ENCODE measurements around the gene KIAA1328.
"Not testable (repeated sequence)": the region's sequence is repeated elsewhere in the genome, so short reads cannot be mapped to it uniquely, and the experiment has no call there.

Gene KIAA1328

GRCh38 chr18:36887114-36887513, 58.2 kb downstream of the KIAA1328 start:
- DNase-seq = no peak

- no peak for DNase-seq
Observed at GRCh38 chr18:36887864-36888263, 58.9 kb downstream of the KIAA1328 start.

- no peak for DNase-seq
Observed at GRCh38 chr18:36888778-36889177, 59.9 kb downstream of the KIAA1328 start.

GRCh38 chr18:36889321-36889720, 60.4 kb downstream of the KIAA1328 start:
- no peak for DNase-seq

GRCh38 chr18:36889742-36890141, 60.8 kb downstream of the KIAA1328 start:
- DNase-seq = no peak

DNA sequence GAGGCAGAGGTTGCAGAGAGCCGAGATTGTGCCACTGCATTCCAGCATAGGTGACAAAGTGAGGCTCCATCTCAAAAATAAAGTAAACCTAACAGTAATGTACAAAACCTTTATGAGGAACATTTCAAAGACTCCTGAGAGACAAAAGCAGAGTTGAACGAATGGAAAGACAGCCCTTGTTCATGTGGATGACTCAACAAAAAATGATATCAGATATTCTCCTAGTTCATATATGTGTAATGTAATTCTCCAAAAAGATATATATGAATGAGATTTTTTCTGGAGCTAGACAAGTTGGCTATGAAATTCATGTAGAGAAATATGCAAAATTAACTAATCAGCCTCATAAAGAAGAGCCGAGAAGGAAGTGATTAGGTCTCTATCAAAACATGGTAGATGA, 61.7 kb downstream of the KIAA1328 start:
- no peak for DNase-seq

GRCh38 chr18:36893227-36893626, 64.3 kb downstream of the KIAA1328 start:
- no peak for DNase-seq

- no peak for DNase-seq
Observed at GRCh38 chr18:36895606-36896005, 66.7 kb downstream of the KIAA1328 start.

- no peak for DNase-seq
Observed at GRCh38 chr18:36897253-36897652, 68.3 kb downstream of the KIAA1328 start.

DNA sequence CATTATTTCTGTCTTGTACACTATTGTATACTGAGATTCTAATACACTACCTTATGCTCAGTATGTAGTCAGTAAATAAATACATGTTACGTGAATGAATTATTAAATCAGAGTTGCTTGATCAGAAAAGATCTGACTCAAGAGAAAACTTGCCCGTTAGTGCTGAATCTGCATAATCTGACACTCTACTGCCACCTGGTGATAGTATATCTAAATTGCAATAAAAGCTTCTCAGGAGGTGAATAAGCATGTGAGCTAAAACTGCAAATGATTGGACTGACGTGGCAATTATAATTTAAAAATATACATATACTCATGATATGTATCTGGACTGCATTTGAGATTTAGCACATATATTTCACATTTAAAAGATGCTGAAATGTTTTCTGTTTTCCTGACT, 70.4 kb downstream of the KIAA1328 start:
- DNase-seq = no peak

GRCh38 chr18:36900466-36900865, 71.5 kb downstream of the KIAA1328 start:
- no peak for DNase-seq

DNA sequence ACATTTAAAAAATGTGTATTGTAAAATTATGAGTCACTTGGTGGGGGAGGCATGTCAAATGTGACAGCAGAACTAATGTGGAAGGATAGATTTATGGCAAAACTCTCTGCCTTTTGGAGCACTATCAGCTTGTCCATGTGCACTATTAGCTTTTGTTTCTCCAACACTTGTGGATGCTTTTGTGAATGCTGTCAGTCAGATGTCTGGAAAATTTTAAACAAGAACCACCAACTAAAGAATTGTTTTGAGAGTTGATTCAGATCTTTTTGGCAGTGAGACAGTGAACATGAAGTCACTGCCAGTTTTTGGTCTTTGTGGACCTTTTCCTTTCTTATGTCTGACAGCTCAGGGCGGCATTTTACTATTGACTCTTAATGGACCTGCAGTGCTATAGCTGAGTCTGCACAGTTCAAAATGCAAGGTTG, 72.4 kb downstream of the KIAA1328 start:
- no peak for DNase-seq

DNA sequence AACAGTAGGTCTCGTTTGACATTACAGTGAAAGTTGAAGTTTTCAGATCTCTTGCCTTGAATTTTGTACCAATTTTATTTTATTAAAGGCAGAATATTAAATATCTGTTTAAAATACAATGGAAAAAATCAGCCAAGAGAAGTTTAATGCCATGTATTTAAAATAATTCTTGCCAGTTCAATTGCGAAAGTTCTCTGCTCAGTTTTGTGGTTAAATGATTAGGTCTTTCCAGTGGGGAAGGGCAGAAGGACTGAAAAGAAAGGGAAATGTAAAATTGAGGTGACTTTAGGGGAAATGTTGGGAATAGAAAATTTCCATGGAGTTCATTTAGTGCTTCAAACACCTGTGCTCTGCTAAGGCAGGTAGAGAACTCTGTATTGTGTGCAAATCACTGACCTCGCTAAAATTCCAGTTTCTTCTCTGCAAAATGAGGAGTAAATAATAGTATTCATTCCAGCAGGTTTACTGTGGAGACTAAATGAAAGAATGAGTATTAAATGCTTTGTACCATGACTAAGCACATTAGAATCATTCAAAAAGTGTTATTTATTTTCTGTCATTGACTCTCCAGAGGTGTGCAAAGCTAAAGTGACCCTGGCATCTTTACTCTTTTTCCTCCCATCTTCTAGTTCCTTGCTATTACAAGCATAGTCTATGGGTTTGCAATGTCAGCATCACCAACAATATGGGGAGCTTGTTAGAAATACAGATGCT, 74.4 kb downstream of the KIAA1328 start:
- DNase-seq = no peak

- DNase-seq = no peak
Observed at GRCh38 chr18:36905571-36905970, 76.6 kb downstream of the KIAA1328 start.

- DNase-seq = not testable (repeated sequence)
Observed at GRCh38 chr18:36909282-36909681, 80.4 kb downstream of the KIAA1328 start.

DNA sequence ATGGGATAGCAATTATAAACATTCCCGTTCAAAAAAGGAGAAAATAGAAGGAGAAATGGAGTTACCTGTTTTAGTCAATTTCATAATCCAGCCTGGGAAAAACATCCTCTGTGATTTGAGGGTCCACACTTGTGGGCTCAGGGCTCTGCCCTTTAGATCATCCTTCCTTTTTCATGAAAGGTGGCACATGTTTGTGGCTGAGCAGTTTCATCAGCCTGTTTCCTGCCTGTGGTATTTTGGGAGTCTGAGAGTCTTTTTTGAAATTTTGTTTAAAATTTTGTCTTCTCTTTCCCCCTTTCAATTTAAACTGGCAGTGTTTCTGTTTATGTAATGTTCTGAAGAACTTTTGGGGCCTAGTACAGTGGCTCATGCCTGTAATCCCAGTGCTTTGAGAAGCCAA, 84.0 kb downstream of the KIAA1328 start:
- no peak for DNase-seq

DNA sequence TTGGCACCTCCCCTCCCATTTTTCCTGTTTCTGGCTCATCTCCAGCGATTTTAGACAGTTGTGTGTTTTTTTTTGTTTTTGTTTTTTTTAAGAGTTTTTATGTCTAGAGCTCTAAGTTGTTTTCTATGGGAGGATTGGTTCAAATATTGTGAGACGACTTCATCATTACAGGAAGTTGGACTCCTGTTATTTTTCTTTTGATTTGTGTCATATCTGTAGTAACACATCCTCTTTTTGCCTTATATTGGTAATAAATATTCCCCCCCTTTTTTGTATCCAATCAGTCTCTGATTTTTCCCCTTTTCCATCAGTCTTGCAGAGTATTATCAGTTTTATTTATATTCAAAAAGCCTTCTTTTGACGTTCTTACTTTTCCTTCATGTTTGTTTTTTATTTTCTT, 89.0 kb downstream of the KIAA1328 start:
- DNase-seq = no peak

DNA sequence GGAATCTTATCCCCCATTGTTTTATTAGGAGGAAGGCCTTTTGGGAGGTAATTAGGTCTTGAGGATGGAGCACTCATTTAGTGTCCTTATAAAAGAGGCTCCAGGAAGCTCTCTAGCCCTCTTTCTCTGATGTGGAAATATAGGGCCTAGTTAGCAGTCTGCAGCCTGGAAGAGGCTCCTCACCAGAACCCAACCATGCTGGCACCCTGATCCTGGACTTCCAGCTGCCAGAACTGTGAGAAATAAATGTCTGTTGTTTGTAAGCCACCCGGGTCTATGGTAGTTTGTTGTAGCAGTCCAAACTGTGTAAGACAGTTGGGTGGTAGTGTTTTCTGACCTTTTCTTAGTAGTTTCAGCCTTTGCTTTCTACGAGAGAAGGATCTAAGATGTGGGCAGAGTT, 100.7 kb downstream of the KIAA1328 start:
- no peak for DNase-seq

- DNase-seq = no peak
Observed at GRCh38 chr18:36931106-36931505, 102.2 kb downstream of the KIAA1328 start.

- DNase-seq = no peak
Observed at GRCh38 chr18:36933552-36933951, 104.6 kb downstream of the KIAA1328 start.

- DNase-seq = no peak
Observed at GRCh38 chr18:36934884-36935283, 106.0 kb downstream of the KIAA1328 start.

- DNase-seq = no peak
Observed at GRCh38 chr18:36942264-36942663, 113.3 kb downstream of the KIAA1328 start.

DNA sequence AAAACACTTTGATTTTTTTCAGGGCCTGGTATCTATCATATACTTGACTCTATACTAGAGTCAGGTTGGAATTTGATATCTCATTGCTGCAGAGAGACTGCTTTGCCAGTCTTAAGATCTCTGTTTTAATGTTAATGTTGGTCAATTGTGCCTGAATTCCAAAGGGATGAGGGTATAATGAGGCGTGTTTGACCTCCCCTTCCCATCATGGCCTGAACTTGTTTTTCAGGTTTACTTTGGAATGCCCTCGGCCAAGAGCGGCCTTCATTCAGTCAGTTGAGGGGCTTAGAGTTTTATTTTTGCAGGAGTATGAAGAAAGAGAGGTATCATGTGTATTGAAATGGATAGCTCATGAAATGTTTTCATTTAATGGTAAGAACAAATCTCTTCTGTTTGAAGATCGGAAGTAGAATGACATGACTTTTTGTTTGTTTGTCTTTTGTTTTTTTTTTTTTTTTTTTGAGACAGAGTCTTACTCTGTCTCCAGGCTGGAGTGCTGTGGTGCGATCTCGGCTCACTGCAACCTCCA, 119.0 kb downstream of the KIAA1328 start:
- no peak for DNase-seq

- DNase-seq = no peak
Observed at GRCh38 chr18:36950282-36950681, 121.4 kb downstream of the KIAA1328 start.

DNA sequence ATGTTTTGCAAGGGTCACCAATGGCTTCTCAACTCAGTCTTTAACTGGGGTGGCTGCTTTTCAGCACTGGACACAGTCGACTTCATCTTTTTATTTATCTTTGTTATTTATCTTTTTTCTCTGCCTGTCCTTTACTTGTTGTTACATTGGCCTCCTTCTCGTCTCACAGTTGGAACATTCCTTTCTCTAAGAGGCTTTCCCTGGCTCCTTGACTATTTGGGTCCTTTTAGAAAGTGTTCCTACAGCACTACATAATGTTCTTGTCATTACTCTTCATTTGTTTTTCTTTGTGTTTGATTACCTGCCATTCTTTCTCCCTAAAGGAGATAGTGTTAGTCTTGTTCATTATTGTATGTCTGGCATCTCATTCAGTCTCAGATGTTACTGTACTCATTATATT, 122.0 kb downstream of the KIAA1328 start:
- no peak for DNase-seq

Measured in right kidney (tissue), 1 donor.